HL-60/S4 (cell line): ENCODE measurements around the gene ZNF32.
"Not testable (repeated sequence)": the region's sequence is repeated elsewhere in the genome, so short reads cannot be mapped to it uniquely, and the experiment has no call there.

Experiments
- in situ Hi-C: fragments of 300-500 bp; cut with MboI; formaldehyde crosslinking; loops from 2 replicates; pipeline ENCODE4 v1.14.3; 2022; ENCODE audit warnings: low sequenced_read_pairs

Gene ZNF32

GRCh38 chr10:43640603-43641002 lies 8.1 kb downstream of the ZNF32 start:
- in situ Hi-C loops: no loop called here

- in situ Hi-C loops: not testable (repeated sequence)
Observed at GRCh38 chr10:43635816-43636215, 12.9 kb downstream of the ZNF32 start.

- in situ Hi-C loops: no loop called here
Observed at GRCh38 chr10:43628956-43629355, 19.7 kb downstream of the ZNF32 start.

- in situ Hi-C loops: no loop called here
Observed at GRCh38 chr10:43627942-43628341, 20.7 kb downstream of the ZNF32 start.

GRCh38 chr10:43623351-43623750 lies 25.3 kb downstream of the ZNF32 start:
- in situ Hi-C loops: no loop called here

GRCh38 chr10:43622038-43622437 lies 26.6 kb downstream of the ZNF32 start:
- in situ Hi-C loops: no loop called here

GRCh38 chr10:43619368-43619767 lies 29.3 kb downstream of the ZNF32 start:
- in situ Hi-C loops: no loop called here

- in situ Hi-C loops: no loop called here
Observed at GRCh38 chr10:43616697-43617370, 31.8 kb downstream of the ZNF32 start.

GRCh38 chr10:43610636-43611035 lies 38.0 kb downstream of the ZNF32 start:
- in situ Hi-C loops: no loop called here

GRCh38 chr10:43607199-43607573 lies 41.5 kb downstream of the ZNF32 start:
- in situ Hi-C loops: no loop called here

GRCh38 chr10:43606323-43607198 lies 42.1 kb downstream of the ZNF32 start, which contains the start of gene ZNF485:
Gene ZNF485, plus strand, starts transcription at chr10:43606438. Its CDS starts 613 bp downstream, at chr10:43607051.
- in situ Hi-C loops: no loop called here

- in situ Hi-C loops: no loop called here
Observed at GRCh38 chr10:43605850-43606322, 42.8 kb downstream of the ZNF32 start.

GRCh38 chr10:43601576-43601975 lies 47.1 kb downstream of the ZNF32 start:
- in situ Hi-C loops: not testable (repeated sequence)

- in situ Hi-C loops: no loop called here
Observed at GRCh38 chr10:43599333-43599732, 49.3 kb downstream of the ZNF32 start.

GRCh38 chr10:43598446-43598845 lies 50.2 kb downstream of the ZNF32 start:
- in situ Hi-C loops: no loop called here

- in situ Hi-C loops: no loop called here
Observed at GRCh38 chr10:43596546-43596945, 52.1 kb downstream of the ZNF32 start.

GRCh38 chr10:43595739-43596298 lies 52.9 kb downstream of the ZNF32 start:
- in situ Hi-C loops: no loop called here

- in situ Hi-C loops: no loop called here
Observed at GRCh38 chr10:43594944-43595589, 53.6 kb downstream of the ZNF32 start.
